Measurements from ENCODE around the gene GARRE1. TPM values are rescaled to one million over a fixed set of nuclear protein-coding genes. Genes with fewer than 3 reads are reported as not detected.

The GARRE1 gene
- total and polyA plus RNA-seq, 2 experiments from 2014 or later, result 16.0 to 20.0 TPM

DNA sequence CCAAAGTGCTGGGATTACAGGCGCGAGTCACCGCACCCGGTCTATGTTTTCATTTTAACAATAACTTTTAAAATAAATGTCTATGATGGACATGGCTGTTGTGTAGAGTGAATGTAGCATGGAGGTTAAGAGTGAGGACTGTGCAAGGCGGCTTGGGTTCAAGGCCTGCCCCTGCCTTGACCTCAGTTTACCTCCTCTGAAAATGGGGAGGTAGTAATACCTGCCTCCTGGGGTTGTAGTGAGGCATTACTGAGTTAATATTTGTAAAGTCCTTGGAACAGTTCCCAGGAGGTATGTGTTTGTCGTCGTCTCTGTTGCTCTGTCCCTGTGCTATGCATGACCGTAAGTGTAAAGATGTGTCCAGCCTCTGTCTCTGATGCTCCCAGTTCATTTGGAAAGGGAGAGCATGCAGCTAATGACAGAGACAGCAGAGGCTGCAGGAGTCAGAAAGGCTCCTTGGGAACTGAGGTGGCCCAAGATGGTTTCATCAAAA lies 9.4 kb downstream of the GARRE1 start (continued):
- TF ChIP-seq REST (IDR thresholded peaks at IDR 0.05; ENCODE audit: unreplicated experiment) (no peak), NANOG (IDR thresholded peaks at IDR 0.05; ENCODE audit: borderline replicate concordance) (no peak), STAT1 (IDR thresholded peaks at IDR 0.05; ENCODE audit: unreplicated experiment) (no peak), CREB1 (CRISPR knock-in tag; IDR thresholded peaks at IDR 0.05; ENCODE audit: low read depth) (no peak), ZNF331 (CRISPR knock-in tag; IDR thresholded peaks at IDR 0.05; ENCODE audit: low read depth) (no peak), EZH2 (IDR thresholded peaks at IDR 0.05; ENCODE audit: low read depth, unreplicated experiment) (no peak), ZNF114 (CRISPR knock-in tag; IDR thresholded peaks at IDR 0.05) (no peak), JUNB (IDR thresholded peaks at IDR 0.05; ENCODE audit: unreplicated experiment) (no peak), EZH2phosphoT487 (IDR thresholded peaks at IDR 0.05; ENCODE audit: unreplicated experiment) (no peak)

- H2AFZ ChIP-seq, result no peak overlapping the region
- no peak for TF ChIP-seq REST (IDR thresholded peaks at IDR 0.05; ENCODE audit: unreplicated experiment)
- no peak for TF ChIP-seq EZH2 (IDR thresholded peaks at IDR 0.05; ENCODE audit: low read depth, unreplicated experiment)
- TF ChIP-seq ZNF462 (CRISPR knock-in tag; IDR thresholded peaks at IDR 0.05), result no peak
Measured at GRCh38 chr19:34265221-34265650, 10.9 kb downstream of the GARRE1 start.

More at GRCh38 chr19:34265221-34265650, 10.9 kb downstream of the GARRE1 start:
- Mint-ChIP-seq H3K9me3 (no peaks in the 10 kb centered on the region), H3K27ac (0 out of 2 replicates have a peak overlapping the region, but pooled peaks have one; percentile 18), H3K4me3 (no peak overlapping the region), H3K36me3 (ENCODE audit: low read depth) (no peaks in the 10 kb centered on the region; the same call in 2 of the 3 replicates), H3K4me1 (peaks cover 43% of the 10 kb centered on the region), H3K27me3 (ENCODE audit: insufficient read depth, low read depth, poor library complexity) (peaks cover 5% of the 10 kb centered on the region)
- Histone ChIP-seq H3K27ac (ENCODE audit: low read depth) (peak overlapping the region; percentile 83), H3F3A (replicated peaks; ENCODE audit: low read depth) (peaks cover 2% of the 10 kb centered on the region; the same call in 1 of the 2 replicates), H3K79me2 (replicated peaks; ENCODE audit: insufficient read depth) (peaks cover 69% of the 10 kb centered on the region), H4K20me1 (replicated peaks; ENCODE audit: insufficient read depth) (peaks cover 14% of the 10 kb centered on the region; the same call in 1 of the 2 replicates), H3K4me2 (peak overlapping the region; percentile 31; the same call in 1 of the 2 replicates), H3K27me3 (ENCODE audit: insufficient read depth) (no peaks in the 10 kb centered on the region), H3K36me3 (ENCODE audit: insufficient read depth) (no peaks in the 10 kb centered on the region), H3K4me1 (ENCODE audit: insufficient read depth) (peaks cover 42% of the 10 kb centered on the region), H3K9me2 (ENCODE audit: insufficient read depth) (no peaks in the 10 kb centered on the region), H3K4me3 (no peak overlapping the region)
- DNase-seq (ENCODE audit: low spot score) (peak; percentile 66), ATAC-seq (peak; percentile 53)

Measured in GM23338 (cell line).